Stimulated activated CD4-positive, alpha-beta T cell treated with anti-CD3 and anti-CD28 coated beads, TNF-alpha, amount 100 ng/mL, for 48 hours (primary cell): Measurements from ENCODE around the gene IPO9.

ENCODE experiments used
- DNase-seq, 3 donors: peaks; one replicate each; pipeline ENCODE4 v3.0.0-alpha.2; 2020; ENCODE audit warnings: low read depth in 3 of 3

IPO9 gene

DNA sequence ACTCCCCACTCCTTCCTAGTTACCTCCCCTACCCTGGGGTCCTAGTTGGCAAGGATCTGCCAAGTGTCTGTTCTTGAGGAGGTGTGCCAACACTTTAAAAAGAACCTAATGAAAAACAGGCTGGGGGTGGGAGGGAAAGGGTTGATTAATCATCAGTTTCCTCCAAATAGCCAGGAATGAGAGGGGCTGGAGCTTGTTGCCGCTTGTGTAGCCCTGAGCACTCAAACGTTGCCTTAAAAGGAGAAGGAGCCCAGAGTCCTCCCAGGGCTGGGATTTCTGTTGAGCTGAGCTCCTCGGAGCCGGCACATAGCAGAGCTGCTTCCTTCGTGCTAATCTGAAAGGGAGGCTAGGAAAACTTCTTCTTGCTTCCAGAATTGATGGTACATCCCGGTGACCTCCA is 75.6 kb downstream of the IPO9 start:
- no peak for DNase-seq

DNA sequence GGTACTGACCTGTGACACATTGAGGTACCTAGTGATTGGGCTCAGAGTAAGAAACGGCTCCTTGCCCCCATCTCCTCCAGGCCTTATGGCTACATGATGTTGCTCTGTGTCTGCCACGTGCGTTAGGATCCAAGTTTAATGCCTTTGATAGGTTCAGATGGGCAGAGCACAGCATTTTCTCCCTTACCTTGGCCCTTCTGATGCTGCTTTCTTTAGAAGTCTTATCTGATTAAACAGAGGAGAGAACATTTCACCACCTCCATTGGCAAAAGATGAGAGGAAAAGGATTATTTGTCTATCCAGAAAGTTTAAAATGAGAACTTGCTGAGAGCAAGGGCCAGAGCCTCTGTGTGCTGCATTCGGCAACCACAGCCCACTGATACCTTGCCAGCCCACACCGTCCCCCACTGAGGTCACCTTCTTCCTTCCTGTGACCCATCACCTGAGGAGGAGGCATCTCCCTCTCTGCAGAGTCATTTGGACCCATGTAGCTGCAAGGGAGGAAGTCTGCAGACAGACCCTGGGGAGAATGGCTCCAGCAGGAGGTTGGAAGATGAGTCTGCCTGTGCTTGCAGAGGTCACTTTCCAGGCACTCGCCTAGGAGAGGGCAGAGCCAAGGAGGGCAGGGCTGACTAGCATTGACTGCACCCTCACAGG is 76.4 kb downstream of the IPO9 start:
- no peak for DNase-seq

DNA sequence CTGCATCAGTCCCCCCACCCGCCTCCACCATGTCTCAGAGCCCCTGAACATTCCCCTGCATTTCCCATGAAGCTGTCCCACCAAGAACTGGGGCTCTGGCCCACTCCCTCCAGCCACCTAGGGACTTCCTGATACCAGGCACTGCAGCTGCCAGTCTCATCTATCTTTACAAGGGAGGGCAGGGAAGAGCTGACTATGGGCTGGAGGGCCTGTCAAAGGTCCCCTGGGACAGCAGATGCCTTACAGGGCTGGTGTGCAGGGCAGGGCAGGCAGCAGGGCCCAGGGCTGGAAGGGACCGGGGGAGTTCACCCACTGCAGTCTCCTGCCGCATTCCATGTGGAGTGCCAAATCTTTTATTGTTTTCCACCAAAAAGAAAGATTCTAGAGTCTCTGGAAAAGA is 77.4 kb downstream of the IPO9 start:
- no peak for DNase-seq

DNA sequence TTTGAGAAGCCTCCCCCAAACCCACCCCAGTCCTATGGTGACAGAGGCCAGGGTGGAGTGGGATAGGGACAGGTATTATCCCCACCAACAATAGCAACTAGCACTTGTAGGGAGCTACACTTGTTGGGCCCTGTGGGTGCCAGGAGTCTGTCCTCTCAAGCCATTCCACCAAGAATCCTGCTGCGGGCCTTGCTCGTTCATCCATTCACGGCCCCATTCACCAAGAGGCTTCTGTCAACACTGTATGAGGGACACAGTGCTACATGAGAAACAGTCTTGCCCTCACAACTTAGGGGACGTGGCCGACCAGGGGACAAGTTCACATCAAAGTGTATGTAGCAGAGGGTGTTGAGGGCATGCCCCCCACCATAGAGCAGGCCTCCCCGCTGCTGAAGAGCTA is 78.7 kb downstream of the IPO9 start:
- no peak for DNase-seq

DNA sequence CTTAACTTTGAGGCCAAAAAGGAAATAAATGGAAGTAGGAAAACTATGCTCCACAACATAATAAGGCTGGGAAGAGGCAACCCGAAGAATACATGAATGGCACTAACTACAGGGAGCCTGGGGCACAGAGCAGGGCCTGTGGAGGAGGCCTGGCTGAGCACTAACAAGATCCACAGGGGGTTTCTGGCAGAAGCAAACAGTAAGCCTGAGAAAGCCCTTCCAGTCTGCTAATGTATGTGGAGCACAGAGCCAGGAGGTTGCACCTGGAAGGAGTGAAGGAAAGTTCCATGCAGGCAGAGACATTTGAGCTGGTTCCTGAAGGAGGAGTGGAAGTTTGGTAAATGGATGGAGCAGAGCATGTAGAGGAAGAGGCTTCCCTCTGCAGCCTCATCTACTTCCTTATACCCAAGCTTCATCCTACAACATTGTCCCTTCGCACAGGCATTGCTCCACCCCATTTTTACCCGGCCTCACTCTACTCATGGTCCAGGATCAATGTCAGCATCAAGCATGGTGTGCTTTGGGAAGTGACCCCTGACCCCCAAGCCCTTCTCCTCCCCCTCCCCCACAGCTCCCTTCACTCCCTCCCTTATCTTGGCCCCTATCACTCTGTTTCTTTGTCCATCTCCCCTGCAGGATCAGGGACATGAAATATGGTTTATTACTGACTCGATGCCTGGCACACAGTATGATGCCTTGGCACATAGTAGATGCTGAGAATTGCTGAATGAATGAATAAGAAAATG is 83.0 kb downstream of the IPO9 start:
- DNase-seq: no peak

DNA sequence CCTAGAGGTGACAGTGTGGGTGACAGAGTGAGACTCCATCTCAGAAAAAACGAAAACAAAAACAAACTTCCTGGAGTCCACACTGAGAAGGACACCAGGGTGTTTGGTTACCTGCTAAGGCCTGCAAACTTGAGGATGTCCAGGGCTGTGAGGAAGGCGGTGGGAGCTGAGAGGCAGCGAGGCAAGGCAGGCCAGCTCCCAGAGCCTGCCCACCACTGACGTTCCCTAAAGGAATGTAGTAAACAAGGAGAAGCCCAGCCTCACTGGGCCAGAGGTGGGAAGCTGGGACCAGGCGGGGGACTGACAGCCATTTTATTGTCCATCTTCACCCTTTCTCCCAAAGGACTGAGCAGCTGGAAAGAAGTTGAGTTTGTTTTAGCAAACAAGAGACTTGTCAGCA is 83.9 kb downstream of the IPO9 start:
- DNase-seq: no peak

DNA sequence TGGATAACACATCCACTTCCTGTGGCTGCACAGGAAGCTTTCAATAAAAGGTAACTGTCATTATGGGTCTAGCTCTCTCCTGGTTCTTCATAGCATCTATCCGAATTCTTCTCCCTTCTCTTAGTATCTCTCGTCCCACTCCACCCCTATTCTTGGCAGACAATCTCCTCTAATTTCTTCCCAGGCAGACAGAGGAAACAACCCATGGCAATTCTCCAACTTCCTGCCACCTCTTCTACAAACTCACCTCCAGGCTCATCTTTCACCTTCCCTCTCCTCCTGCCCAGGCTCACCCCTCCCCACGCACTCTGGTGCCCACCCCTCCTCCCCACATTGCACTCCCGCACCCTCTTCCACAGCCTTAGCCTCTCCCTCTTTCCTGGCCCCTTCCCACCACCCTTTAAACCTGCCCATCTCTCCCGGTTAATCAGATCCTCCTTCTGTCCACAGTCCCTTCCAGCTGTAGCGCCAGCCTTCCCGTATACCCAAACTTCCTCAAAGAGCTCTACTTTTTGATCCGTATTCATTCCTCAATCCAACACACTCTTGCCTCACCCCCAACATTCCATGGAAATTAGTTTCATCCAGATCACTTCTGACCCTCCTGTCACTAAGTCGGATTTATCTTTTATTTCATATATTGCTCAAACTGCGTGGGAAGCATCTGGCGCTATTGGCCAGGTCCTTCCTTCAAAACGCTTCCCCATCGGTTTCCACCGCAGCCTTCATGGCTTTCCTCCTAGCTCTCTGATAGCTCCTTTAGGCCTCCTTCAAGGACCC is 85.7 kb downstream of the IPO9 start:
- DNase-seq: no peak

DNA sequence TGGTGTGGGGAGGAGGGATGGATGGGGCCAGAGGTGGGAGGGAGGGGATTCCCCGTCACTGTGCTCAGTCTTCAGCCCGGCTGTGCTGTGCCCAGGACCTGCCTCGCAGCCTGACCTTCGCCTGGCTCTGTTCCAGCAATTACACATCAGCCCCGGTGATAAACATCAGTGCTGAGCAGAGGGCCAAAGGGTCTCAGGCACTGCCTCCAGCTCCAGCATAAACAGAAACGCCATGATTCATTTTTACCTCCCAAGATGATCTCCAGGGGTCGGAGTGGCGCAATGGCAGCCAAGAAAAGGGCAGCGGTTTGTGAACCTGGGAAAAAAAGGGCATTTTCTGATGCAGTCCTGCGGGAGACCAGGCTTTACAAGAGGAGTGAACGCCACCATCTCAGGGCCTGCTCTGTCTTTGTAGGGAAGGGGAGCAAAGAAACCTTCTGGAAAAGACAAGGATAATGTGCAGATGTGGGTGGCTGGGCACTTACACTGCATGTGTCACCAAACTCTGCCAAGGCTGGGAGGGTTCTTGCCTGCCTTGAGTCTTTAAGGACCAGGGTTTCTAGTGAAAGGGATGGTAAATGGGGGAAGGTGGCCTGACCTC is 87.8 kb downstream of the IPO9 start:
- DNase-seq: no peak

DNA sequence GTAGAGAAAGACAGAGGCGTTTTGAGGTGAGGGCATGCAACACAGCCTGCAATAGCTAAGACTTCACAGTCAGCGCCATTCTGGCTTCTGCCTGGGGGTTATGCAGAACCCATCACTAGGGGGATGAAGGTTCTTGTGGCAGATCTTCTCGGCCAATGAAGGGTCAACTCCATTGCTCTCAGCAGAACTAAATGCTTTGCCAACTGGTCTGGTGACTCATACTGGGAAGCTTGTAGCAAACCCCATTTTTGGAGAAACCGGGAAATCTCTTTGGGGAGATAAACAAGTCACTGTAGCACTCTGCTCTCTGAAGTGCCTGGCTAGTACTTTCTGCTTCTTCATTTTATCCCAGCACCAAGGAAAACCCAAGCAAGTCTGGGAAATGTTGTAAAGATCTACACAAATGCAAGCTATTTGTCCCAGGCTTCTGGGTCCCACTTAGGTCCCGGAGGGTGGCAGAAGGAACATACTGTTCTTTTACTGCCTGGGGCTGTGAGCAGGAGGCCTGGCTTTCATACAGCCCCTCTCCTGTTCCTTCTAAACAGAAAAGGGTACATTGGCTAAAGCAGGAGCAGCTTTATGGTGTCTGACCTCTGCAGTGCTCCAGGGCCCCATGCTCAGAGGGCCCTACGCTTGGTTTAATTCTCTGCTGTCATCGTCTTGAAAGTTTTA is 88.5 kb downstream of the IPO9 start:
- no peak for DNase-seq

DNA sequence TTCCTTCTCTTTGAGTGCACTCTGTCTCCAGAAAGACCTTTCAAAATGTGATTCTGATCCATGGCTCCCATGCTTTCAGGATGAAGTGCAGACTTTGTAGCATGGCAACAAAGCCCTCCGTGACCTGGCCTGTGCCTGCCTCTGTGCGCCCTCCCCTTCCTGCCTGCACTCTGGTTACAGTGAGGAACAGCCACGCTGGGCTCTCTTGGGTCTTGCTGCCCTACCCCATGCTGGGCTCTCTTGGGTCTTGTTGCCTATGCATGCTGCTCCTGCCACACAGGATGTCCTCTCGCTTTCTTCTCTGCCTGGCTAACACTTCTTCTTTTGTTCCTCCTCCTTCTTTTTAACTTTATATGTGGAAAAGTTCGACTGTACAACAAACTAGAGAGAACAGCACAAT is 89.4 kb downstream of the IPO9 start:
- DNase-seq: no peak

DNA sequence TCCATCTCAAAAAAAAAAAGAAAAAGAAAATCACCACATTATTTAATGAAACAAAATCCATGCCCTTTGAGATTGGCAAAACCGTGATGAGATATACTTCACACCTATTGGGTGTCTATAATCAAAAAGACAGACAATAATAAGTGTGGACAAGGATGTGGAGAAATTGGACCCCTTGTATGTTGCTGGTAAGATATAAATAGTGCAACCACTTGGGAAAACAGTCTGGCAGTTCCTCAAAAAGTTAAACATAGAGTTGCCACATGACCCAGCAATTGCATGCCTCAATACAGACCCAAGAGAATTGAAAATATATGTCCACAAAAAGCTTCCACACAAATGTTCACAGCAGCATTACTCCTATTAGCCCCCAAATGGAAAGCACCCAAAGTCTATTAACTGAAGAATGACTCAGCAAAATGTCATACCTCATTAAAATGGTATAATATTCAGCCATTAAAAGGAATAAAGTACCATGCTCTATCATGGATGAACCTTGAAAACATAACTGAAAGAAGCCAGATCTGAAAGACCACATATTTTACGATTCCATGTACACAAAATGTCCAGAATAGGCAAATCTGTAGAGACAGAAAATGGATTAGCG is 93.1 kb downstream of the IPO9 start:
- DNase-seq: no peak

DNA sequence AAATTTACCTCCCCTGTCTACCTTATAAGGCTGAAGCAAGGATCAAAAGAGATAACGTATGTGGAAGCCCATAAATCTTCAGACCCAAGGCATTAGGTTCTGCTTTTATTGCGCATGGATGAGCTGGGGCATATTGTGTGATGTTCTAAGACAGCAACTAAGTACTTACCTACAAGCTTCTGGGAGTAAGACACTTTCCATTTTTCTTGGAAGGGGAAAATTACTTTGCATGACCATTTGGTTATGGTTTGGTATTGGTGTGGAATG is 96.3 kb downstream of the IPO9 start:
- no peak for DNase-seq

DNA sequence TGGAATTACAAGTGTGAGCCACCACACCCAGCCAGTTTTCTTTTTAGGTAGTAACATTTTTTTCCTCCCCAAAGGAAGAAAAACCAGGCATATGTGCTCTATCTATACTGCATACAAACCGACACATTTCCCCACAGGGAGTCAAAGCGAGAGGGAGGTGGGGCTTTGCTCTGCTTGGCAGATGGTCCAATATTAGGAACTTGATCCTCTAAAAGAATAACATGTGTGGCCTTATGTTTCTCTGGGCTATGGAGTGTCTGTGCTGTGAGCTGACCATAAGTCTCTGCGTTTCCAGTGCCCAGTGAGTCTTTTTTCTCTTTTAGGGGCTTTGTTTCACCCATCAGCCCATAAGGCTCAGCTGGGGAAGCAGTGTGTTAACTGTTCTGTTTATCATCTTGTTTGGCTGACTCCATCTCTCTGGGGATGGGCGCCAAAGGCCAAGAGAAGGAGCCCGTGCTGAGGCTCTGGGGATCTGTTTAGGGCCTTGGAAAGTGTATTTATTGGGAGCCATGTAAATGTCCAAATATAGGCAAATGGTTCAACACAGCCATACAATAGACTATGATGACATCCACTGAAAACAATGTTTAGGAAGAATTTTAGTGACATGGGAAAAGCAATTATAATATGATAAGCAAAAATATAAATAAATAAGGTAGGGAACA is 97.2 kb downstream of the IPO9 start:
- no peak for DNase-seq

DNA sequence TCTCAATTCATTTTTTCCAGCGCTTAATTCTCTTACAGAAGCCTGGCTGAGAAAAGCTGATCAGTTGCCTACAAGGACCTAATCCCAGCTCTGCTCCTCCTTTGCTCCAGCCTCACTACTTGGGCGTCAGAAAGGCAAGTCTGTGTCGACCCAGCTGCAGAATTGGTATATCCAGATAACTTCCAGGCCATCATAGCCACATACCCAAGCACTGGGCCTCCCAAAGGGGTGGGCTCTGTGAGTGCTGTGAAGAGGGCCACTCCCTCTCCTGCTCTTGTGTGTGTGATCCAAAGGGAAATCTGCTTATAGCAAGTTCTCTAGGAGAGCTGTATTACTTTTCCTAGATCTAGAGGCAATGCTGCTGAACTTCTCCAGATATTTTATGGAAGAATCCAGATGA is 99.3 kb downstream of the IPO9 start:
- DNase-seq: no peak

DNA sequence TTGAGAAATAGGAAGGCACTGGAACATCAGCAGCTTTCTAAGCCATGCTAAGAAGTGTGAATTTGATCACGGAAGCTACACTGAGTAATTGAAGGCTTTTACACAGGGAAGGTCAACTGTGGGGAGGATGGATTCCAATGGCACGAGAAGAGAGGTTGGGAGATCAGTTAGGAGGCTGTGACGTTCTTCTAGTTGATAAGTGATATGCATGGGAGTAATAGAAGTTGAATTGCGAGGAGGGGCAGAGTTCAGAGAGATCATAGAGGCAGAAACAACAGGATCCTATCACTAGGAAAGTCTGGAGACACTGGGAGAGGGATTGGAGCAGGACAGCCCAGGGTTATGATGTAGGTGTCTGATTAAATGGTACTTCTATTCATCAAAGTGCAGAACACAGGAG is 101.2 kb downstream of the IPO9 start:
- no peak for DNase-seq

DNA sequence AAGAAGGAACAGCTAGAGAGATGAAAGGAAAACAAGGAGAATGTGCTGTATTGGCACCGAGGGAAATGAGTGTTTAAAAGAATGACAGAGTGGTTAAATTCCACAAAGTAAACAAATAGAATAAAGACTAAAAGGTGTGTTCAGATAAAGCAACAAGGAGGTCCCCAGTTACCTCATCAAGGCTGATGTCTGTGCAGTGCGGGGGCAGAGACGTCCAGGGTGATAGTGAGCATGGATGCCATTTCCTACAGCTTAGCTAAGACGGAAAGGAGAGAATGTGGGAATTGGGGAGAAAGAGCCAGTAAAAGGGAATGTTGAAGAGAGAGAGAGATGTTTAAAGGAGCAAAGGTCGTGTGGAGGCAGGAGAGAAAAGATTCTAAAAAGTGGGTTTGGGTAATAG is 101.8 kb downstream of the IPO9 start:
- DNase-seq: no peak
